Adipocyte (in vitro differentiated cells): ENCODE data around the gene TGFB1I1.
"Not testable (repeated sequence)": the region's sequence is repeated elsewhere in the genome, so short reads cannot be mapped to it uniquely, and the experiment has no call there.

Source experiments
- DNase-seq: peaks from one replicate; pipeline ENCODE4 v3.0.0-alpha.2; 2015; ENCODE audit warnings: low read depth
- H3K27me3 ChIP-seq: replicated peaks from 2 replicates; pipeline ENCODE4 v1.7.0; 2013; ENCODE audit warnings: mild to moderate bottlenecking, low read length, moderate library complexity; ENCODE audit not compliant: control insufficient read depth, insufficient read depth
- H3K36me3 ChIP-seq: 2 replicates; pipeline ENCODE4 v1.7.0; 2013; ENCODE audit warnings: low read length, mild to moderate bottlenecking, moderate library complexity; ENCODE audit not compliant: control insufficient read depth, insufficient read depth, severe bottlenecking
- H3K4me1 ChIP-seq: 2 replicates; pipeline ENCODE4 v1.7.0; 2013; ENCODE audit warnings: mild to moderate bottlenecking, low read length, moderate library complexity; ENCODE audit not compliant: control insufficient read depth, insufficient read depth
- H3K4me3 ChIP-seq: 2 replicates; pipeline ENCODE4 v1.7.0; 2013; ENCODE audit warnings: mild to moderate bottlenecking, low read length, moderate library complexity
- H3K9ac ChIP-seq: 2 replicates; pipeline ENCODE4 v1.7.0; 2013; ENCODE audit warnings: mild to moderate bottlenecking, low read length, moderate library complexity
- H3K9me3 ChIP-seq: 2 replicates; pipeline ENCODE4 v1.7.0; 2013; ENCODE audit warnings: mild to moderate bottlenecking, low read length, moderate library complexity; ENCODE audit not compliant: control insufficient read depth

The TGFB1I1 gene

GRCh38 chr16:31496670-31497069, 24.7 kb downstream of the TGFB1I1 start:
- Histone ChIP-seq H3K27me3 (no peaks in the 10 kb centered on the region), H3K4me1 (no peaks in the 10 kb centered on the region), H3K9me3 (no peaks in the 10 kb centered on the region), H3K9ac (no peak overlapping the region), H3K4me3 (no peak overlapping the region), H3K36me3 (peaks cover 77% of the 10 kb centered on the region)
- DNase-seq = no peak

- H3K36me3 ChIP-seq = peaks cover 60% of the 10 kb centered on the region
- no peak for DNase-seq
These were observed 26.5 kb downstream of the TGFB1I1 start for GRCh38 chr16:31498493-31498892.

GRCh38 chr16:31499928-31500327, 28.0 kb downstream of the TGFB1I1 start:
- DNase-seq = no peak
- H3K36me3 ChIP-seq = peaks cover 53% of the 10 kb centered on the region

More at GRCh38 chr16:31498493-31498892, 26.5 kb downstream of the TGFB1I1 start:
- H3K4me3 ChIP-seq = no peak overlapping the region
- peaks cover 11% of the 10 kb centered on the region for H3K4me1 ChIP-seq
- no peak overlapping the region for H3K9ac ChIP-seq
- H3K9me3 ChIP-seq = no peaks in the 10 kb centered on the region
- no peaks in the 10 kb centered on the region for H3K27me3 ChIP-seq

GRCh38 chr16:31501226-31501965, 29.4 kb downstream of the TGFB1I1 start:
- H3K9ac ChIP-seq = no peak overlapping the region
- H3K4me3 ChIP-seq = no peak overlapping the region
- no peaks in the 10 kb centered on the region for H3K27me3 ChIP-seq
- H3K4me1 ChIP-seq = peaks cover 11% of the 10 kb centered on the region
- DNase-seq = peak; percentile 24
- H3K36me3 ChIP-seq = peaks cover 39% of the 10 kb centered on the region
- no peaks in the 10 kb centered on the region for H3K9me3 ChIP-seq

More at GRCh38 chr16:31499928-31500327, 28.0 kb downstream of the TGFB1I1 start:
- Histone ChIP-seq H3K27me3 (no peaks in the 10 kb centered on the region), H3K9ac (no peak overlapping the region), H3K9me3 (no peaks in the 10 kb centered on the region), H3K4me1 (peaks cover 11% of the 10 kb centered on the region), H3K4me3 (no peak overlapping the region)

GRCh38 chr16:31501966-31502348, 30.0 kb downstream of the TGFB1I1 start:
- Histone ChIP-seq H3K9ac (no peak overlapping the region), H3K9me3 (no peaks in the 10 kb centered on the region), H3K4me1 (peaks cover 14% of the 10 kb centered on the region), H3K27me3 (no peaks in the 10 kb centered on the region), H3K36me3 (peaks cover 33% of the 10 kb centered on the region), H3K4me3 (no peak overlapping the region)
- DNase-seq = no peak

DNA sequence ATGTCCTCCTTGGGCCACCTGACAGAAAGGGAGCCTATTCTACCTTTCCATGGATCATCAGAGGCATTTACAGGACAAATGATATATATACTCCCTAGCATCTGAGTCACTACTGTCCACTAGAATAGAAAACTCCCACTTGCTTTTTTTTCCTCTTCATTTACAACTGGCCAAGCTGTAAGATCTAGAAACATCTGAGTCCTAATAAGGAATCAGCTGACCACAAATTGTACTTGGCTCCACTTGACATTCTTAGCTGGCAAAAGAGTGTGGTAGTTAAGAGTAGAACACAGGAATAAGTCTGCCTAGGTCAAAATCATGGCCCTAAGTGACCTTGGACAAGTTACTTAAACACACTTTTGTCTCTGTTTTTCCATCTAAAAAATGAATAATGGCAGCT, 31.0 kb downstream of the TGFB1I1 start:
- Histone ChIP-seq H3K9me3 (no peaks in the 10 kb centered on the region), H3K36me3 (peaks cover 26% of the 10 kb centered on the region), H3K9ac (no peak overlapping the region), H3K27me3 (no peaks in the 10 kb centered on the region), H3K4me1 (peaks cover 20% of the 10 kb centered on the region), H3K4me3 (no peak overlapping the region)
- peak; percentile 36 for DNase-seq

- H3K9ac ChIP-seq, DNase-seq, H3K9me3 ChIP-seq, H3K4me3 ChIP-seq, H3K27me3 ChIP-seq: not testable (repeated sequence)
- H3K4me1 ChIP-seq = peaks cover 20% of the 10 kb centered on the region
- peaks cover 20% of the 10 kb centered on the region for H3K36me3 ChIP-seq
These were observed 31.6 kb downstream of the TGFB1I1 start for GRCh38 chr16:31503555-31503954.

DNA sequence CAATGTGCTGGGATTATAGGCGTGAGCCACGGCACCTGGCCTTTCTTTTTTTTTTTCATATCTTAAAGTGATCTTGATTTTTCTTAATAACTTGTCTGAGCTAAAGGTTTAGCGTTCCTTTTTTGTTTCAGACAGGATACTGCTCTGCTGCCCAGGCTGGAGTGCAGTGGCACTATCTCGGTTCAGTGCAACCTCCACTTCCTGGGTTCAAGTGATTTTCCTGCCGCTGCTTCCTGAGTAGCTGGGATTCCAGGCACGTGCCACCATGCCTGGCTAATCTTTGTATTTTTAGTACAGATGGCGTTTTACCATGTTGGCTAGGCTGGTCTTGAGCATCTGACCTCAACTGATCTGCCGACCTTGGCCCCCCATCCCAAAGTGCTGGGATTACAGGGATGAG, 32.2 kb downstream of the TGFB1I1 start:
- Histone ChIP-seq H3K27me3 (no peaks in the 10 kb centered on the region), H3K36me3 (peaks cover 14% of the 10 kb centered on the region), H3K9me3 (no peaks in the 10 kb centered on the region), H3K4me1 (peaks cover 23% of the 10 kb centered on the region), H3K4me3 (no peak overlapping the region), H3K9ac (no peak overlapping the region)
- DNase-seq = no peak

DNA sequence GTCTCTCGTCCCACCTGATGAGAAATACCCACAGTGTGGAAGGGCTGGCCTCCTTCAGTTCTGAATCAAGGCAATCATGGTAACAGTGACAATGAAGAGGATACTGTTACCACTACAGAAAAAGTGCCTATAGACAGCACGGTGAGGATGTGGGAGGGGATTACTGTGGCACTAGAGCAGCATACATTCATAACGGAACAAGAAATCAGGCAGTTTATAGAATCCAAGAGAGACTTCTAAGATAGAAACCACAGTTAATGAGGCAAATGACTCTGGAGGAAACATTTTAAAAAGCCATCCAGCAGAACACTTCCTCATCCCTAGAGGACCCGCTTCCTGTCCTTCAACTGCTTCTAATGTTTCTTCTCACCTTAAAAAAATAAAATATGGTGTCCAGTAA, 33.5 kb downstream of the TGFB1I1 start:
- Histone ChIP-seq H3K27me3 (no peaks in the 10 kb centered on the region), H3K4me1 (peaks cover 29% of the 10 kb centered on the region), H3K36me3 (peaks cover 1% of the 10 kb centered on the region), H3K9me3 (no peaks in the 10 kb centered on the region), H3K9ac (no peak overlapping the region), H3K4me3 (no peak overlapping the region)
- no peak for DNase-seq

DNA sequence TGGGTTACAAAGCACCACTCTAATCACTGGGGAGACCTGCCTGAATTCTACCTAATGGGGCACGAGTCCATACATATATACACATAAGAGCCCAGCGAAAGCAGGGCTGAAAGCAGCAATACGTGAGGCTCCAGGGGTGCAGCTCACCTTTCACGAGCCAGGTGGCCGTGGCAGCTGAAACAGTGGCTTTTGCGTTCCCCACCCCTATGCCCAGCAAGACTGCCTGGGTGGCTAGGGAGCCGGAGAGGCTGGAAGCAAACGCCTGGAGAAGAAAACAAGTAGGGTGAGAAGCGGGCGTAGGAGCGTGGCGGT, 35.6 kb downstream of the TGFB1I1 start:
- no peaks in the 10 kb centered on the region for H3K36me3 ChIP-seq

DNA sequence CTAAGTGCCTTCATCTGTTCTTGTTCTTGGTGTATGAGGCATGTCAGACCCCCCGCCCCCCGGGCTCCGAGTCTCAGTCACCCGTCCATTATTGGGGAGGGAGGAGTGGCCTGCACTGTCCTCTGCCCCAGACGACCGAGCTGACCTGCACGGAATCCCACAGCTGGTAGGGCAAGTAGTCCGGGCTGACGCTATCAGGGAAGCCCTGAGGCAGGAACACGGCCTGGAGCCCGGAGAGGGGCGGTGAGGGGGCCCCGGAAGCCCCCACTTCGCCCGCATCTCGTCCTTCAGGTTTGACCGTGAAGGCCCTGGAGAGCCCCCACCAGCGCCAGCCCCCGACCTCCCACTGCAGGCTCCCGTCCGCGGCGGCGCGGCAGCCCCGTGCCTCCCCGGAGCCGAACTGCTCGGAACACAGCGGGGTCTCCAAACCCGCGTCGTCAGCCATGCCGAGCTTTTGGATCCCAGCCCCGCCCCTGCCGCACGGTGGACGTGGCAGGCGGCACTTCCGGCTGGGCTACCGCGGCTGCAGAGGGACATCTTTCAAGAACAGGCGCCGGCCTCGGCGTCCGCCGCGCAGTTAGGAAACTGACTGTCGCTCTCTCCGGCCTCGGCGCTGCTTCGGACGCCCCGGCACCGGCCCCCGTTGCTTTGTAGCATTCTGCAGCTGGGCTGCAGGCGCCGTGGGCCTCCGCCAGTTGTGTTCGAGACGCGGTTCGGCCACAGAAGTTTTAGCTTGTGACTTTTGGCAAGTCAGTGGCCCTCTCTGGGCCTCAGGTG, 36.2 kb downstream of the TGFB1I1 start, which contains the start of gene RUSF1:
RUSF1 (minus strand) TSS at position 463 of the 777 bp plus-strand sequence; CDS start at position 445, 18 bp downstream.
- Histone ChIP-seq H3K4me3 (peak within 1 kb of the TSS; percentile 95), H3K36me3 (no peaks in the 10 kb centered on the region), H3K9me3 (no peaks in the 10 kb centered on the region), H3K9ac (peak within 1 kb of the TSS; percentile 92), H3K4me1 (peaks cover 21% of the 10 kb centered on the region), H3K27me3 (no peaks in the 10 kb centered on the region)
- DNase-seq = peak; percentile 95

More for the DNA sequence above, 35.6 kb downstream of the TGFB1I1 start:
- DNase-seq = no peak
- no peaks in the 10 kb centered on the region for H3K9me3 ChIP-seq
- no peaks in the 10 kb centered on the region for H3K27me3 ChIP-seq
- H3K4me1 ChIP-seq = peaks cover 27% of the 10 kb centered on the region
- H3K9ac ChIP-seq = peak overlapping the region; percentile 92
- H3K4me3 ChIP-seq = peak overlapping the region; percentile 95
